Neuronal stem cell (in vitro differentiated cells): Measurements from ENCODE around the gene NTN1.

ENCODE experiments used
- DNase-seq: peaks from one replicate; pipeline ENCODE4 v3.0.0-alpha.2; 2013; ENCODE audit warnings: low spot score
- H2AFZ ChIP-seq: one replicate; pipeline ENCODE4 v1.6.1; 2013; ENCODE audit warnings: mild to moderate bottlenecking, low read length, inconsistent platforms
- H2AK5ac ChIP-seq: 2 replicates; pipeline ENCODE4 v1.6.1; 2013; ENCODE audit warnings: low read depth, mild to moderate bottlenecking, inconsistent platforms, low read length, moderate library complexity, mixed read lengths
- H2BK120ac ChIP-seq: 2 replicates; pipeline ENCODE4 v1.6.1; 2013; ENCODE audit warnings: low read depth, mild to moderate bottlenecking, inconsistent platforms, low read length, moderate library complexity, mixed read lengths
- H2BK12ac ChIP-seq: one replicate; pipeline ENCODE4 v1.6.1; 2013; ENCODE audit warnings: low read length, inconsistent platforms
- H2BK15ac ChIP-seq: 2 replicates; pipeline ENCODE4 v1.6.1; 2013; ENCODE audit warnings: mild to moderate bottlenecking, low read length, inconsistent platforms, mixed read lengths
- H2BK5ac ChIP-seq: one replicate; pipeline ENCODE4 v1.6.1; 2013; ENCODE audit warnings: inconsistent platforms, mild to moderate bottlenecking, low read length, moderate library complexity
- H3K14ac ChIP-seq: one replicate; pipeline ENCODE4 v1.6.1; 2013; ENCODE audit warnings: low read length, inconsistent platforms
- H3K18ac ChIP-seq: 2 replicates; pipeline ENCODE4 v1.6.1; 2013; ENCODE audit warnings: low read length, inconsistent platforms
- H3K23ac ChIP-seq: 2 replicates; pipeline ENCODE4 v1.6.1; 2013; ENCODE audit warnings: low read depth, mild to moderate bottlenecking, mixed read lengths, low read length, inconsistent platforms; ENCODE audit not compliant: poor library complexity
- H3K27ac ChIP-seq: replicated peaks from 3 replicates; pipeline ENCODE4 v1.5.1; 2013; ENCODE audit warnings: low read length, inconsistent platforms
- H3K27me3 ChIP-seq, 3 experiments: 2 replicates each; pipeline ENCODE4 v1.6.1; 2013; ENCODE audit warnings: low read length in 3 of 3, mild to moderate bottlenecking in 2 of 3, inconsistent platforms in 1 of 3, low read depth in 1 of 3, mixed read lengths in 1 of 3, moderate library complexity in 1 of 3; ENCODE audit not compliant: control insufficient read depth in 3 of 3, insufficient read depth in 3 of 3
- H3K36me3 ChIP-seq, 2 donors: replicated peaks in 1 of 2; 2 replicates each; pipeline ENCODE4 v1.6.1; 2013; ENCODE audit warnings: low read length in 2 of 2; ENCODE audit not compliant: control insufficient read depth in 2 of 2, insufficient read depth in 2 of 2
- H3K4ac ChIP-seq: 2 replicates; pipeline ENCODE4 v1.6.1; 2013; ENCODE audit warnings: inconsistent platforms, mild to moderate bottlenecking, low read length, moderate library complexity
- H3K4me1 ChIP-seq, 2 donors: 1 replicate in 1 of 2; 2 replicates in 1 of 2; pipeline ENCODE4 v1.6.1; 2013; ENCODE audit warnings: low read length in 2 of 2, low read depth in 1 of 2; ENCODE audit not compliant: control insufficient read depth in 2 of 2, insufficient read depth in 1 of 2
- H3K4me2 ChIP-seq: one replicate; pipeline ENCODE4 v1.6.1; 2013; ENCODE audit warnings: mild to moderate bottlenecking, low read length, inconsistent platforms; ENCODE audit not compliant: insufficient read depth, poor library complexity, severe bottlenecking
- H3K4me3 ChIP-seq, 2 donors: 2 replicates each; pipeline ENCODE4 v1.5.1; 2013; ENCODE audit warnings: low read length in 2 of 2, mild to moderate bottlenecking in 2 of 2, inconsistent platforms in 1 of 2, moderate library complexity in 1 of 2
- H3K79me1 ChIP-seq: one replicate; pipeline ENCODE4 v1.6.1; 2013; ENCODE audit warnings: low read depth, mild to moderate bottlenecking, inconsistent platforms, low read length, moderate library complexity
- H3K9ac ChIP-seq: one replicate; pipeline ENCODE4 v1.6.1; 2013; ENCODE audit warnings: mild to moderate bottlenecking, low read depth, low read length, inconsistent platforms; ENCODE audit not compliant: poor library complexity
- H3K9me3 ChIP-seq, 2 donors: replicated peaks in 1 of 2; 2 replicates each; pipeline versions ENCODE3 to v1.6.1; 2013; ENCODE audit warnings: low read length in 2 of 2, mild to moderate bottlenecking in 2 of 2, inconsistent platforms in 1 of 2, low read depth in 1 of 2, mixed read lengths in 1 of 2, moderate library complexity in 1 of 2; ENCODE audit not compliant: control insufficient read depth in 2 of 2, insufficient read depth in 1 of 2
- H4K8ac ChIP-seq: one replicate; pipeline ENCODE4 v1.6.1; 2013; ENCODE audit warnings: low read depth, mild to moderate bottlenecking, inconsistent platforms, low read length, moderate library complexity
- H4K91ac ChIP-seq: one replicate; pipeline ENCODE4 v1.6.1; 2013; ENCODE audit warnings: low read length, low read depth, mild to moderate bottlenecking, inconsistent platforms; ENCODE audit not compliant: poor library complexity
- WGBS, 2 donors: extraction: QIAGEN DNeasy Blood & Tissue Kit; methylation state at CpG; one replicate each; pipeline ENCODE4 v1.1.7; 2013; ENCODE audit warnings: missing lambda C conversion rate in 2 of 2, mixed read lengths in 1 of 2; ENCODE audit not compliant: insufficient read length in 2 of 2, insufficient replicate concordance in 1 of 2; ENCODE audit errors: extremely low coverage in 2 of 2; 5-methylcytosine and 5-hydroxymethylcytosine counted together

The NTN1 gene

DNA sequence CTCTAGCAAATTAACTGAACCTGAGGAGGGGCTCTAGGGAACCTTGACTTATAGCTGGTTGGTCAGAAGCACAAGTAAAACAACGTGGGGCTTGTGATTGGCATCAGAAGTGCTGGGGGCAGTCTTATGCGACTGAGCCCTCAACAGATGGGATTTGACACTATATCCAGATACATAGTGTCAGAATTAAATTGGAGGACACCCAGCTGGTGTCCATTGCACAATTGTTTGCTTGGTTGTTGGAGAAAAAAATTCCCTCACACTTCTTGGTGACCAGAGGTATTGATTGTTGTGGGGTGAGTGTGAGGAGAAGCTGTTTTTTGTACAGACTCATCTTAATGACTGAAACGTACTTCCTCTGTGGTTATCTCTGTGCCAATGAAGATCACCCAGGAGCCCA is 59.7 kb downstream of the NTN1 start:
- no peak overlapping the region for H2BK5ac ChIP-seq
- DNase-seq = no peak
- H3K4me3 ChIP-seq = no peak overlapping the region
- H3K4ac ChIP-seq = no peak overlapping the region
- H3K79me1 ChIP-seq = no peaks in the 10 kb centered on the region
- H4K91ac ChIP-seq = no peak overlapping the region
- no peak overlapping the region for H2BK12ac ChIP-seq
- H3K27me3 ChIP-seq = peaks cover 0 to 11% (median 0%) of the 10 kb centered on the region in 3 experiments
- H3K9ac ChIP-seq = no peak overlapping the region
- no peak overlapping the region for H2AFZ ChIP-seq
- H2BK15ac ChIP-seq = no peak overlapping the region
- no peak overlapping the region for H4K8ac ChIP-seq
- H3K27ac ChIP-seq = no peak overlapping the region
- no peak overlapping the region for H3K23ac ChIP-seq
- H3K4me2 ChIP-seq = no peak overlapping the region
- no peak overlapping the region for H2AK5ac ChIP-seq
- no peaks in the 10 kb centered on the region for H3K9me3 ChIP-seq
- H3K36me3 ChIP-seq = peaks cover 0 to 1% of the 10 kb centered on the region in 2 donors
- H3K4me1 ChIP-seq = peaks cover 0 to 3% of the 10 kb centered on the region in 2 donors
- no peak overlapping the region for H3K18ac ChIP-seq
- H3K14ac ChIP-seq = no peak overlapping the region
- H2BK120ac ChIP-seq = no peak overlapping the region
- WGBS, 2 donors = no CpG with 5 or more reads among the region's 3 CpGs

DNA sequence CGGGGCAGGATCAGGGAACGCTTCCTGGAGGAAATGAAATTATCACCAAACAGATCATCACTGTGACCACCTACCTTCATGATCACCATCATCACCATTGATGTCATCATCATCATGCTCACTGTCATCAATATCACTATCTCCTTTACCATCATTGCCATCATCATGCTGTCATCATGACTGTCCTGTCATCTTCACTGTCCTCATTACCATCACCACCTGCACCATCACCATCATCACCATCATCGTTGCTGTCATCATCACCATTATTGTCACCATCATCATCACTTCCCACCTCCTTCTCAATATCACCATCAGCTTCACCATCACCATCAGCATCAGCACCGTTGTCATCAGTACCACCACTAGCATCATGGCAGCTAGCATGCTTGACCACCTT is 65.3 kb downstream of the NTN1 start:
- Histone ChIP-seq H3K4me3 (peak overlapping the region in 1 of 2 donors; percentile 20), H3K36me3 (no peaks in the 10 kb centered on the region), H3K4me1 (peaks cover 0 to 3% of the 10 kb centered on the region in 2 donors), H2BK12ac (no peak overlapping the region), H2BK5ac (no peak overlapping the region), H3K79me1 (no peaks in the 10 kb centered on the region), H2BK120ac (no peak overlapping the region), H3K9me3 (peaks cover 0 to 2% of the 10 kb centered on the region in 2 donors), H3K18ac (no peak overlapping the region), H2AK5ac (no peak overlapping the region), H2BK15ac (no peak overlapping the region), H3K27me3 (no peaks in the 10 kb centered on the region), H3K27ac (no peak overlapping the region), H3K4ac (no peak overlapping the region), H2AFZ (no peak overlapping the region), H3K9ac (no peak overlapping the region), H4K8ac (no peak overlapping the region), H4K91ac (no peak overlapping the region), H3K23ac (no peak overlapping the region), H3K4me2 (no peak overlapping the region), H3K14ac (no peak overlapping the region)
- DNase-seq = no peak
- WGBS, 2 donors = no CpG with 5 or more reads among the region's 4 CpGs

DNA sequence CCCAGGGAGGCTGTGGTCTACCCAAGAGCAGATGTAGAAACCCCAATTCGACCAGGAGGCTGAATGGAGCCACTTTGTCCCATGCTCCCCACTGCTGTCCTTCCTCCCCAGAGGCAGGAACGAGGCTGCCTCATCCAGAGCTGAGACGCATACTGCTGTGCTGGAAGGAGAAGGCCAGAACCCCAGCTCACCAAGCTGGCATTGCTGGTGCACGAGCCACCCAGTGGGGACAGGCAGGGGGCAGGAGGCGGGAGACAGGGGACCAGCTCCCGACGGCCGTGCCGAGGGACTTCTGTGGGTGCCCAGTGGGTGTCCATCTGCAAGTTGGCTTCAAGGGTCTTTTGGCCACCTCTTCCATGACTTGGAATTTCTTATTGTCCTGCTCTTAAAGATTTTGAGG is 66.6 kb downstream of the NTN1 start:
- H3K14ac ChIP-seq = peak overlapping the region; percentile 27
- no peak overlapping the region for H2BK5ac ChIP-seq
- H2AFZ ChIP-seq = no peak overlapping the region
- H3K23ac ChIP-seq = no peak overlapping the region
- no CpG with 5 or more reads among the region's 9 CpGs for WGBS, 2 donors
- H2AK5ac ChIP-seq = no peak overlapping the region
- no peak overlapping the region for H3K4ac ChIP-seq
- no peak overlapping the region for H3K4me3 ChIP-seq
- H3K27me3 ChIP-seq = no peaks in the 10 kb centered on the region
- H3K36me3 ChIP-seq = no peaks in the 10 kb centered on the region
- H3K79me1 ChIP-seq = no peaks in the 10 kb centered on the region
- H2BK12ac ChIP-seq = no peak overlapping the region
- H4K8ac ChIP-seq = no peak overlapping the region
- peak overlapping the region; percentile 60 for H3K18ac ChIP-seq
- DNase-seq = no peak
- no peak overlapping the region for H2BK120ac ChIP-seq
- H4K91ac ChIP-seq = no peak overlapping the region
- peaks cover 0 to 2% of the 10 kb centered on the region in 2 donors for H3K9me3 ChIP-seq
- H3K9ac ChIP-seq = no peak overlapping the region
- H2BK15ac ChIP-seq = no peak overlapping the region
- no peak overlapping the region for H3K4me2 ChIP-seq
- no peak overlapping the region for H3K27ac ChIP-seq
- peaks cover 0 to 3% of the 10 kb centered on the region in 2 donors for H3K4me1 ChIP-seq

- peak overlapping the region; percentile 2 for H3K18ac ChIP-seq
- H3K9ac ChIP-seq = no peak overlapping the region
- peaks cover 0 to 2% of the 10 kb centered on the region in 2 donors for H3K9me3 ChIP-seq
- H3K27me3 ChIP-seq = no peaks in the 10 kb centered on the region
- H2BK120ac ChIP-seq = no peak overlapping the region
- no peaks in the 10 kb centered on the region for H3K36me3 ChIP-seq
- WGBS, 2 donors = no CpG with 5 or more reads among the region's 9 CpGs
- H2BK5ac ChIP-seq = no peak overlapping the region
- no peak overlapping the region for H3K27ac ChIP-seq
- no peak overlapping the region for H2BK15ac ChIP-seq
- no peak overlapping the region for H3K23ac ChIP-seq
- no peaks in the 10 kb centered on the region for H3K79me1 ChIP-seq
- no peak overlapping the region for H2AFZ ChIP-seq
- no peak overlapping the region for H2BK12ac ChIP-seq
- no peak overlapping the region for H4K8ac ChIP-seq
- H3K4ac ChIP-seq = no peak overlapping the region
- H2AK5ac ChIP-seq = no peak overlapping the region
- H3K14ac ChIP-seq = no peak overlapping the region
- no peak overlapping the region for H3K4me3 ChIP-seq
- DNase-seq = no peak
- no peak overlapping the region for H4K91ac ChIP-seq
- H3K4me2 ChIP-seq = no peak overlapping the region
- H3K4me1 ChIP-seq = no peaks in the 10 kb centered on the region
Measured at GRCh38 chr17:9090641-9091096, 69.4 kb downstream of the NTN1 start.
